ENCODE results near the gene WBP2. TPM values are rescaled to one million over a fixed set of nuclear protein-coding genes. Genes with fewer than 3 reads are reported as not detected.

Gene WBP2
- total and polyA plus RNA-seq, 2 of the 13 experiments (the other 11 are each of a cell fraction or from before 2014, with no cell fraction given) = 29.2 to 29.5 TPM

GRCh38 chr17:75878174-75878998 lies 23.3 kb upstream of the WBP2 start, which contains the start of gene TRIM47 (continued):
- TF ChIP-seq ZNF333 (CRISPR knock-in tag; IDR thresholded peaks at IDR 0.05; ENCODE audit: borderline replicate concordance) (0 out of 2 replicates have a peak, but pooled peaks have one; percentile 69), CBX1 (IDR thresholded peaks at IDR 0.05; ENCODE audit: low read depth) (peak; percentile 66), ZSCAN12 (CRISPR knock-in tag; IDR thresholded peaks at IDR 0.05) (no peak; the same call in 1 of the 2 replicates), SP1 (IDR thresholded peaks at IDR 0.05) (no peak), SP1 (CRISPR knock-in tag; IDR thresholded peaks at IDR 0.05) (peak; percentile 70), ZNF841 (CRISPR knock-in tag; IDR thresholded peaks at IDR 0.05; ENCODE audit: borderline replicate concordance) (no peak), MAFG (CRISPR knock-in tag; IDR thresholded peaks at IDR 0.05) (no peak), TP53 (CRISPR knock-in tag; conservative IDR thresholded peaks at IDR 0.05) (0 out of 2 replicates have a peak, but pooled peaks have one; percentile 22), ZMYM4 (CRISPR knock-in tag; IDR thresholded peaks at IDR 0.05) (peak; percentile 53; the same call in 1 of the 2 replicates), PCBP1 (IDR thresholded peaks at IDR 0.05; ENCODE audit: borderline replicate concordance, low read depth, low read length) (0 out of 2 replicates have a peak, but pooled peaks have one; percentile 73), ZNF121 (CRISPR knock-in tag; IDR thresholded peaks at IDR 0.05) (no peak), DMAP1 (CRISPR knock-in tag; IDR thresholded peaks at IDR 0.05) (peak; percentile 92), KLF9 (CRISPR knock-in tag; IDR thresholded peaks at IDR 0.05; ENCODE audit: low read depth) (0 out of 2 replicates have a peak, but pooled peaks have one; percentile 43), ZNF746 (CRISPR knock-in tag; IDR thresholded peaks at IDR 0.05) (0 out of 2 replicates have a peak, but pooled peaks have one; percentile 60), EZH2 (conservative IDR thresholded peaks at IDR 0.05; ENCODE audit: low read depth, low read length) (no peak), ZNF556 (CRISPR knock-in tag; IDR thresholded peaks at IDR 0.05; ENCODE audit: borderline replicate concordance) (peak; percentile 80), NR2F6 (IDR thresholded peaks at IDR 0.05) (peak; percentile 13; the same call in 1 of the 2 replicates), NR2F6 (CRISPR knock-in tag; IDR thresholded peaks at IDR 0.05) (peak; percentile 49)
- TF ChIP-seq, protein P1, sequence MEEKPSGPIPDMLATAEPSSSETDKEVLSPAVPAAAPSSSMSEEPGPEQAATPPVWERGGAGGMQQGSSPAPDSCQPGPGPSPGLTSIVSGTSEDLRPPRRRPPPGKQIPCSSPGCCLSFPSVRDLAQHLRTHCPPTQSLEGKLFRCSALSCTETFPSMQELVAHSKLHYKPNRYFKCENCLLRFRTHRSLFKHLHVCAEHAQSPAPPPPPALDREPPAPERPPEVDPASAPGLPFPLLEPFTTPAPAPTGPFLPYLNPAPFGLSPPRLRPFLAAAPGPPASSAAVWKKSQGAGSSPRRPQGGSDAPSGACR (CRISPR knock-in tag; IDR thresholded peaks at IDR 0.05) = peak; percentile 42; the same call in 1 of the 2 replicates
- TF ChIP-seq, protein P2, sequence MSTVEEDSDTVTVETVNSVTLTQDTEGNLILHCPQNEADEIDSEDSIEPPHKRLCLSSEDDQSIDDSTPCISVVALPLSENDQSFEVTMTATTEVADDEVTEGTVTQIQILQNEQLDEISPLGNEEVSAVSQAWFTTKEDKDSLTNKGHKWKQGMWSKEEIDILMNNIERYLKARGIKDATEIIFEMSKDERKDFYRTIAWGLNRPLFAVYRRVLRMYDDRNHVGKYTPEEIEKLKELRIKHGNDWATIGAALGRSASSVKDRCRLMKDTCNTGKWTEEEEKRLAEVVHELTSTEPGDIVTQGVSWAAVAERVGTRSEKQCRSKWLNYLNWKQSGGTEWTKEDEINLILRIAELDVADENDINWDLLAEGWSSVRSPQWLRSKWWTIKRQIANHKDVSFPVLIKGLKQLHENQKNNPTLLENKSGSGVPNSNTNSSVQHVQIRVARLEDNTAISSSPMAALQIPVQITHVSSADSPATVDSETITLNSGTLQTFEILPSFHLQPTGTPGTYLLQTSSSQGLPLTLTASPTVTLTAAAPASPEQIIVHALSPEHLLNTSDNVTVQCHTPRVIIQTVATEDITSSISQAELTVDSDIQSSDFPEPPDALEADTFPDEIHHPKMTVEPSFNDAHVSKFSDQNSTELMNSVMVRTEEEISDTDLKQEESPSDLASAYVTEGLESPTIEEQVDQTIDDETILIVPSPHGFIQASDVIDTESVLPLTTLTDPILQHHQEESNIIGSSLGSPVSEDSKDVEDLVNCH (CRISPR knock-in tag; IDR thresholded peaks at IDR 0.05) = no peak
- TF ChIP-seq, protein P3, sequence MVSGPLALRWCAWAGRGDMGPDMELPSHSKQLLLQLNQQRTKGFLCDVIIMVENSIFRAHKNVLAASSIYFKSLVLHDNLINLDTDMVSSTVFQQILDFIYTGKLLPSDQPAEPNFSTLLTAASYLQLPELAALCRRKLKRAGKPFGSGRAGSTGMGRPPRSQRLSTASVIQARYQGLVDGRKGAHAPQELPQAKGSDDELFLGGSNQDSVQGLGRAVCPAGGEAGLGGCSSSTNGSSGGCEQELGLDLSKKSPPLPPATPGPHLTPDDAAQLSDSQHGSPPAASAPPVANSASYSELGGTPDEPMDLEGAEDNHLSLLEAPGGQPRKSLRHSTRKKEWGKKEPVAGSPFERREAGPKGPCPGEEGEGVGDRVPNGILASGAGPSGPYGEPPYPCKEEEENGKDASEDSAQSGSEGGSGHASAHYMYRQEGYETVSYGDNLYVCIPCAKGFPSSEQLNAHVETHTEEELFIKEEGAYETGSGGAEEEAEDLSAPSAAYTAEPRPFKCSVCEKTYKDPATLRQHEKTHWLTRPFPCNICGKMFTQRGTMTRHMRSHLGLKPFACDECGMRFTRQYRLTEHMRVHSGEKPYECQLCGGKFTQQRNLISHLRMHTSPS (CRISPR knock-in tag; IDR thresholded peaks at IDR 0.05; ENCODE audit: low read depth) = peak; percentile 1; the same call in 1 of the 2 replicates
- TF ChIP-seq, protein P4, sequence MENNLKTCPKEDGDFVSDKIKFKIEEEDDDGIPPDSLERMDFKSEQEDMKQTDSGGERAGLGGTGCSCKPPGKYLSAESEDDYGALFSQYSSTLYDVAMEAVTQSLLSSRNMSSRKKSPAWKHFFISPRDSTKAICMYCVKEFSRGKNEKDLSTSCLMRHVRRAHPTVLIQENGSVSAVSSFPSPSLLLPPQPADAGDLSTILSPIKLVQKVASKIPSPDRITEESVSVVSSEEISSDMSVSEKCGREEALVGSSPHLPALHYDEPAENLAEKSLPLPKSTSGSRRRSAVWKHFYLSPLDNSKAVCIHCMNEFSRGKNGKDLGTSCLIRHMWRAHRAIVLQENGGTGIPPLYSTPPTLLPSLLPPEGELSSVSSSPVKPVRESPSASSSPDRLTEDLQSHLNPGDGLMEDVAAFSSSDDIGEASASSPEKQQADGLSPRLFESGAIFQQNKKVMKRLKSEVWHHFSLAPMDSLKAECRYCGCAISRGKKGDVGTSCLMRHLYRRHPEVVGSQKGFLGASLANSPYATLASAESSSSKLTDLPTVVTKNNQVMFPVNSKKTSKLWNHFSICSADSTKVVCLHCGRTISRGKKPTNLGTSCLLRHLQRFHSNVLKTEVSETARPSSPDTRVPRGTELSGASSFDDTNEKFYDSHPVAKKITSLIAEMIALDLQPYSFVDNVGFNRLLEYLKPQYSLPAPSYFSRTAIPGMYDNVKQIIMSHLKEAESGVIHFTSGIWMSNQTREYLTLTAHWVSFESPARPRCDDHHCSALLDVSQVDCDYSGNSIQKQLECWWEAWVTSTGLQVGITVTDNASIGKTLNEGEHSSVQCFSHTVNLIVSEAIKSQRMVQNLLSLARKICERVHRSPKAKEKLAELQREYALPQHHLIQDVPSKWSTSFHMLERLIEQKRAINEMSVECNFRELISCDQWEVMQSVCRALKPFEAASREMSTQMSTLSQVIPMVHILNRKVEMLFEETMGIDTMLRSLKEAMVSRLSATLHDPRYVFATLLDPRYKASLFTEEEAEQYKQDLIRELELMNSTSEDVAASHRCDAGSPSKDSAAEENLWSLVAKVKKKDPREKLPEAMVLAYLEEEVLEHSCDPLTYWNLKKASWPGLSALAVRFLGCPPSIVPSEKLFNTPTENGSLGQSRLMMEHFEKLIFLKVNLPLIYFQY (CRISPR knock-in tag; IDR thresholded peaks at IDR 0.05; ENCODE audit: borderline replicate concordance) = peak; percentile 89; the same call in 1 of the 2 replicates

Measured in HepG2 (cell line).